HG03469 (cell line): Measurements from ENCODE around the gene PPEF1.

ENCODE experiments used
- ATAC-seq: cut with Tn5 transposase; IDR thresholded peaks from one replicate; pipeline ENCODE4 v1.9.1; 2021; ENCODE audit warnings: mild to moderate bottlenecking, moderate library complexity, moderate number of reproducible peaks; ENCODE audit not compliant: unreplicated experiment

The PPEF1 gene

DNA sequence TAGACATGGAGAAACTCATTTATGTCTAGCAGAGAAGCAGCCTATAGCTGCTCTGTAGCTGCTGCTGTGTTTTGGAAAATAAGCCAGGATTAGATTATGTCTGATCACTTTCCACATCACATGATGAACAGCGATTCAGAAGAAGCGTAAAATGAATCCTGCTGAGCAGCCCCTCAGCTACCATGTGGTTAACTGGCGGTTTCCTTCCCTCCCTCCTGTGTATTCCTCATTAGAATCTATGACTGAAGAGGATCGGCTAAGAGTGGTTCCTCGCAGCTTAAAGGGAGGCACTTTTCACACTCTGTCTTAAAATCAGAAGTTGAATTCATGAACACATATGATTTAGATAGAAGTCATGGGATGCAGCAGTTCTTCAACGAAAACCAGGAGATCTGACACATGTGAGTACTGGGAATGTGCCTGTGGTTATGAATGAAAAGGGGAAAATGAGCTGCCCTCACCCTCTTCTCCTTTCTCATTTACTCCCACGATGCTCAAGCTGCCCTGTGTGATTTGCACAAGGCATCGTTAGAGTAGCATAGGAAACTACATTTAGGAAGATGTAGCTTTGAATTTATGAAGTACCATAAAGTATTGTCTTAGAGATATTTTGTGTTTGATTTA is at the start of gene PPEF1:
Gene PPEF1, plus strand, starts transcription at position 220 of the 624 bp plus-strand sequence. Its CDS starts 136 bp downstream, at position 356.
- ATAC-seq, result no peak

DNA sequence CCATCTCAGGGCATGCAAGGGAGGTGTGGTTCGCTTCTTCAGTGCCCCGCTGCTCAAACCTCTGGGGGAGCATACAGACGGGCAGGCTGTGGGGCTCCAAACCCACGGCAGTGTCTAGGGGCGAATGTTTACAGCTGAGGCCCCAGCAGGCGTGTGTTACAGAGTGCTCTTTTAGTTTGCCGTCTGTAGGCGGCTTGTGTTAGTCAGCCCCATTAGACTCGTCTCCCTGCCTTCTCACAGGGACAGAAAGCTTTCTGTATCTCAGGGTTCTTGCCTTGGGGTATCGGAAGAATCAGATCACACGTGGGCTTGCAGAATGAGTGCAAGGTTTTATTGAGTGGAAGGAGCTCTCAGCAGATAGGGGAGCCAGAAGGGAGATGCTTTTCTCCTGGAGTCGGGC is 46.2 kb upstream of the PPEF1 start:
- ATAC-seq, result no peak

- no peak for ATAC-seq
Observed at GRCh38 chrX:18664947-18665346, 42.5 kb upstream of the PPEF1 start.

DNA sequence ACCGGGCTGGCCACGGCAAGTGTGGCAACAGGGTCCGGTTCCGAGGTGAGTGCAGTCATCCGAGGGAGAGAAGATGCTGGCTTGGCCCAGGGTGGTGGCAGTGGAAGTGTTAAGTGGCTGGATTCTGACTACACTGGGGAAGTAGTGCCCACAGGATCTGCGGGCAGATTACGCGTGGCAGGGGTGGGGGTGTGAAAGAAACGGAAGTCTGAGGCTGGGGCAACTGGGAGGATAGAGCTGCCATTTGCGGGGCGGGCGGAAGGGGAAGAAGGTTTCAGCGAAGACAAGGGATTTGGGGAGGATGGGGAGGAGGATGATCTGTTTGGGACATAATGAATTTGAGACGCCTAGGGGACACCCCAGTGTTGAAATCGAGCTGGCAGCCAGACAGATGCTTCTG is 40.8 kb upstream of the PPEF1 start:
- no peak for ATAC-seq

GRCh38 chrX:18668071-18668835 is 39.2 kb upstream of the PPEF1 start:
- no peak for ATAC-seq

- ATAC-seq, result no peak
Observed at GRCh38 chrX:18672008-18672407, 35.4 kb upstream of the PPEF1 start, which contains the start of gene RS1. TSS of gene RS1 (minus strand) at chrX:18672108. CDS start at chrX:18672068, 40 bp downstream.

DNA sequence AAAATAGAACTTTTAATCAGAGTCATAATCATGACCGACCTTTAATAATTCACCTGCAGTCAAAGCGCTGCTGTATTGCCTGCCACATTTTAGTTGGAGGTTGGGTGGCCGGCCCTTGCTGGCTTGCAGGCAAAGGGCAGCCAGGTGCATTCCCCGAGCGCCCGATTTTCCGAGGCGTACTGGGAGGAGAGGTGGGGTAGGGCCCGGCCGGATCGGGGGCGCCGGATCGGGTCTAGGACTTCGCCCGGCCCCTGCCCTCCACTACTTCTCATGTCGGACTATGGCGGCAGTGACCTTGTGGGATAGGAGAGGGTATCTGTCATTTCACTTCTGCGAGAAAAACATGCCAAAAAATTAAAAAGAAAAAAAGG is 33.0 kb upstream of the PPEF1 start:
- ATAC-seq, result peak; percentile 17

DNA sequence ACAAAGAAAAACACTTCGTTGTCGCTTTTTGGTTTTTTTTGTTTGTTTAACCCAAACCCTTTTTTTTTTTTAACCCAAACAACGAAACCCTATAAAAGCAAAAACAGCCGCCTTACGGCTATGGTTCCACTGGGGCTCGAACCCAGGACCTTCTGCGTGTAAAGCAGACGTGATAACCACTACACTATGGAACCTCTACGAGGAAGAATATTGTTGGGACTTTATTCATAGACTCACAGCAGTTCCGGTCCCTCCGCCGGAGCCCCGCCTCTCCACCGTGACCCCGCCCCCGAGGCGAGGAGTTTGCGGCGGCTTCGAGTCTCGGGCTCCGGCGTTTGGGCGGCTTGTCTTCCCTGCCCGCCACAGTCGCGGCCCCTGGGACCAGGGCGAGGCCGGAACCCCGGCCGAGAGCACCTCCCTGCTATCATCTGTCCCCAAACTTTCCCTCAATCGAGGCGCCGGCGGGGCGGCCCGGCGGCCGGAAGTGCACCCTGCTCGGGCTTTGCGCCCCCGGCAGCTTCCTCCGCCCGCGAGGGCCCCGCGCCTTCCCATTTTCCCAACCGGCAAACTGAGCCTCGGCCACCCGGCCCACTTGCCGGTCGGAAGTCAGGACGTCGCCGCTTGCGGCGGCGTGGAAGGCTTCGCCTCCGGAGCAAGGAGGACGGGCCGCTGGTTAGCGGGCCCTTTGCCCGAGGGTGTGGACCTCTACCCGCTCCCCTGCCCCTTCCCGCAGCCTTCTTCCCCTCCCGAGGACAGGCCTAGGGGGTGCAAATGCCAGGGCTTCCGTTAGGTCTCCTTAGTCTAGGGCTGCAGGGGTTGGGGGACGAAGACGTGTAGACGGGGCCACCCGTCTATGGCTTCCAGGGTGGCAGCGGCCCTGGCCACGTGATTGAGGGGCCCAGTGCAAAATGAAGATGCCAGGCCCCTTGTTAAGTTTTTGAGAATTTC is 32.4 kb upstream of the PPEF1 start:
- peak; percentile 70 for ATAC-seq

- ATAC-seq, result no peak
Observed at GRCh38 chrX:18676050-18676449, 31.4 kb upstream of the PPEF1 start.

- no peak for ATAC-seq
Observed at GRCh38 chrX:18676470-18676869, 31.0 kb upstream of the PPEF1 start.

DNA sequence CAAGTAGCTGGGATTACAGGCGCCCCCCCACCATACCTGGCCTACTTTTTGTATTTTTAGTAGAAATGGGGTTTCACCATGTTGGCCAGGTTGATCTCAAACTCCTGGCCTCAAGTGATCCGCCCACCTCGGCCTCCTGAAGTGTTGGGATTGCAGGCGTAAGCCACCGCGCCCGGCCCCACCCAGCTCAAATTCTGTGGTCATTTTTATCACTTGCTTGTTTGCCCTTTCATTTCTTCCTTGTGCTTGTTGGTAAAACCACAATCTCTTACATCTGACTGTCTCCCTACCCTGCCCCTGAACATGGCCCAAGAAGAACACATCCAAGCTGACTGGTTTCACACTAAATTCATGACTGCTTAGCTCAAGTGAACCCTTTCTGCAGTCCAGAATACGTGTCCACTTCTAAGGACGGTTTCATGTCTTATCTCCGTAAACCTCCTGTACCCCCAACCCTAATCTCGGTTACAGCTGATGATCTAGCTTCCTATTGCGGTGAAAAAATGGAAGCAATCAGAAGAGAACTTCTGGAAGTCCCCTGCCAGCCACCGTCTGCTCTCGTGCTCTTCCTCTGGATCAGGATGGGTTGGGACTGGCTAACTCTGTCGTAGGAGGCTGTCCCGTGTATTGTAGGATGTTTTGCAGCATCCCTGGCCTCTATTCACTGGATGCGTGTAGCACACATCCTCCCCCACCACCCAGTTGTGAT is 30.1 kb upstream of the PPEF1 start:
- ATAC-seq, result no peak

DNA sequence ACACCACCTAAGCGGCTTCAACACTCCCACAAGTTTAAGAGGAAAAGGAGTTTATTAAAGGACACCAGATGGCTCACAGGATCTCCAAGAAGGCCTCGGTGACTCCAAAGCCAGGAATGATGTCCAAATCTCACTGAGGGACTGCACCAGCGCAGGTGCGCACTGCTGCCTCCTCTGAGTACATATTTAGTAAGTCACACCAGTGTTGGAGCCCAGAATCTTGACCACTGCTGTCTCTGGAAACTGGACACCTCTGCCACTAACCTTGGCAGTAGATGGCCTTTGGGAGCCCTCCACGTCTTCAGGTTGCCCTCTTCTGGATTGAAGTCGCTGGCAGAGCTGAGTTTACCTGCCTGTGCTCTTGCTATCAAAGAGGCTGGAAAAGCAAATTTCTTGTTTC is 25.4 kb upstream of the PPEF1 start:
- ATAC-seq, result no peak

- no peak for ATAC-seq
Observed at GRCh38 chrX:18682979-18683387, 24.5 kb upstream of the PPEF1 start.

GRCh38 chrX:18687856-18688495 is 19.5 kb upstream of the PPEF1 start:
- ATAC-seq, result no peak

DNA sequence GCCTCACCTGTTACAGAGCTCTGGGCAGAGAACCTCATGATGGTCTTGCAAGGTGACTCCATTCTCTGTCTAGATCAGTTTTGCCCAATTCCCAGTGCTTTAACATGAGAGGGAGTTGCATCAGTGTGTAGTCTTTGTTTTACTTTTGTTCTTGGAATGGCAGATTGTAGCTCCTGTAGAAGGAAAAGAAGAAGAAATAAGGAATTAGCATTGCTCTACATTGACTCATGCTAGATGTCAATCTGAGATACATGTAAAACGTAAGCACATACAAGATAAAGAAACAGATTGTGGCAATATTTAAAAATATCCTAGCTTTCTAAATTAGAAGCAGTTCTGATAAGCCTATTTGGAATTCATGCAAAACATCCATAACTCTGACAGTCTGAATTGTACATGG is 16.0 kb upstream of the PPEF1 start:
- no peak for ATAC-seq

DNA sequence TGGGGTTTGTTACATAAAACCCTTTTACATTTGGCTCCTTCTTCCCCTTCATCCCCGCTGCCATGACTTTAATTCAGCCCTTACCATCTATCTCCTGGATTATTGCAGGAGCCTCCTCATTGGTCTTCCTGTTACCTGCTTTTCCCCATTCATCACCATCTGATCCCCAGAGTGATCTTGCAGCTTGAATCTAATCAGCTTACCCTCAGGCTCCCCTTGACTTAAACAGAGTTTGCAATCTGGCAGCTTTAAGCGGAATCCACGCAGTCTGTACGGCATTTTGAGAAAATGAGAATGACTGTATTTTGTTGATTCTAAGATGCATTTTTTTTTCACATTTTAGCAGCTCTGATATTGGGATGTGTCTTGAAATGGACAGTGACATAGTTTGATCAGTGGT is 14.9 kb upstream of the PPEF1 start:
- ATAC-seq, result no peak

GRCh38 chrX:18696653-18697052 is 10.8 kb upstream of the PPEF1 start:
- no peak for ATAC-seq

DNA sequence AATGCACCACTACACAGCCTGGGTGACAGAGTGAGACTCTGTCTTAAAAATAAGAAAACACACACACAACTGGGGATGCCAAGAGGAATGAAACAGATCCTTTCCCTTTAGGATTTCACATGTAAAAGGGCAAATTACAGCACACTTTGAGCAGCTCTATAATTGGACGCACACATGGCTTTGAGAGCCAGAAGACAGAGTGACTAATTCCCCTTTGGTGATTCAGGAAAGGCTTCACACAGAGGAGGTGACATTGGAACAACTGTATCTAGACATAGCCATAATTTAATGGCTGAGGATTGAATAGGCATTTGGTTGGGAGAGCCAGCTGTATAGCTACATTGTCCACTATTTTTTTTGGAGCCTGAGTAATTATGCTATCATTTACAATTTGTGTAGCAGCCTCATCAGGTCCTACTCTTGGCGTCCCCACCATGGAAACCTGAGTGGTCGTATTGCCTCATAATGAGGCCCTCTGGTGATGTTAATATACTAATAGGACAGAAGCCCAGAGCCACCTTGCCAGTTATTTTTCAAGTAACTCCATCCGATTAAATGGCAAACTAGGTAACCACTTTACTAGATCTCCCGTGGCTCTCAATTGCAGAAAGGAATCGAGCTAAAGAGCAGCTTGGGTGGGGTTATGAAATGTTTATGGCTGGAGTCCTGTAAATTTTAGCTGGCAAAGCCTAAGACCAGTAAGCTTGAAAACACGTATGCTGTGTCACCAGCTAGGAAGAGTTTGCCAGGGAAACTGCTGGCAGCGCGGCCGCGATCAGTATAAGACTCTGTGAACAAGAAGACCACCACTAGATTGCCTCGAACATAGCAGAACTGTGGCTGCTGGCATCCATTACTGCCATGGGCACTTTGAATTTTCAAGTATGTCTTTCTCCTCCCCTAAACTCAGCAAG is 8.5 kb upstream of the PPEF1 start:
- no peak for ATAC-seq
